ENCODE data around the gene SNX17. TPM values are rescaled to one million over a fixed set of nuclear protein-coding genes. Genes with fewer than 3 reads are reported as not detected.
A peak's percentile ranks its signal among the peaks of the same experiment; 100 is the strongest.

SNX17 gene
- total and polyA plus RNA-seq, 2 of the 13 experiments (the other 11 are each of a cell fraction or from before 2014, with no cell fraction given): 75.0 to 109 TPM

- TF ChIP-seq DBP (CRISPR knock-in tag; IDR thresholded peaks at IDR 0.05; ENCODE audit: not compliant biosample characterization) (no peak), KAT7 (CRISPR knock-in tag; IDR thresholded peaks at IDR 0.05; ENCODE audit: borderline replicate concordance) (no peak; the same call in 1 of the 2 replicates), FOXP1 (IDR thresholded peaks at IDR 0.05) (no peak), FOXP1 (CRISPR knock-in tag; IDR thresholded peaks at IDR 0.05) (no peak), ONECUT2 (CRISPR knock-in tag; IDR thresholded peaks at IDR 0.05) (no peak), ZFY (CRISPR knock-in tag; IDR thresholded peaks at IDR 0.05) (no peak), THAP11 (CRISPR knock-in tag; IDR thresholded peaks at IDR 0.05) (peak; percentile 37; the same call in 1 of the 2 replicates), RERE (CRISPR knock-in tag; IDR thresholded peaks at IDR 0.05; ENCODE audit: low read depth) (0 out of 2 replicates have a peak, but pooled peaks have one; percentile 6), SAFB2 (CRISPR knock-in tag; IDR thresholded peaks at IDR 0.05; ENCODE audit: borderline replicate concordance, low read depth) (no peak), GFI1 (CRISPR knock-in tag; IDR thresholded peaks at IDR 0.05; ENCODE audit: borderline replicate concordance) (peak; percentile 42; the same call in 1 of the 2 replicates), HCFC1 (IDR thresholded peaks at IDR 0.05; ENCODE audit: low read depth, low read length) (no peak), TOE1 (CRISPR knock-in tag; IDR thresholded peaks at IDR 0.05) (no peak), TEAD3 (CRISPR knock-in tag; optimal IDR thresholded peaks at IDR 0.05; ENCODE audit: borderline replicate concordance) (peak; percentile 5), PAXIP1 (CRISPR knock-in tag; conservative IDR thresholded peaks at IDR 0.05) (peak; percentile 39; the same call in 1 of the 2 replicates), ZBTB7B (CRISPR knock-in tag; IDR thresholded peaks at IDR 0.05) (peak; percentile 54; the same call in 1 of the 2 replicates), ARHGAP35 (CRISPR knock-in tag; IDR thresholded peaks at IDR 0.05; ENCODE audit: borderline replicate concordance) (peak; percentile 39; the same call in 1 of the 2 replicates), BHLHE40 (IDR thresholded peaks at IDR 0.05; ENCODE audit: low read length) (no peak), SIN3A (IDR thresholded peaks at IDR 0.05; ENCODE audit: borderline replicate concordance, low read depth, low read length) (peak; percentile 31; the same call in 1 of the 2 replicates), ZNF44 (CRISPR knock-in tag; IDR thresholded peaks at IDR 0.05) (no peak), RXRA (CRISPR knock-in tag; IDR thresholded peaks at IDR 0.05) (peak; percentile 72; the same call in 1 of the 2 replicates), KMT2B (CRISPR knock-in tag; IDR thresholded peaks at IDR 0.05) (no peak), SMAD3 (CRISPR knock-in tag; IDR thresholded peaks at IDR 0.05) (no peak; the same call in 1 of the 2 replicates)
Observed at GRCh38 chr2:27379836-27380625, 9.6 kb downstream of the SNX17 start (continued).

All from HepG2 (cell line).